ENCODE measurements around the gene PTRHD1.

Gene PTRHD1

DNA sequence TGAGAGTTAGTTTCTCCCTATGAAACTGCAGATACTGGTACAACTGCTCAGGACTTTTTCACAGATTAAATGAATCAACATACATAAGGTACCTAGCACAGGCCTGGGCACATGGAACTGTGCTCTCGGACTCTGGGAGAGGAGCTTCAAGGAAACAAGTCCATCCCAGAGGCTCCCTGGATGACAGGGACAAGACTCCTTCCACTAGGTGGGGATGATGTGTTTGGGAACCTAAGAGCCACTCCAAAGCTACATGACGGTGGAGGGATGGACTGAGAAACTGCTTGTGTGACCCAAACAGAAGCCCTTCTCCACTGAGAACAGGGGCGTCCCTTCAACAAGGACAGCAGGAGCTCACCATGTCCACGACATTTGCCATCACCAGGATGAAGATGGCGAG is 37.2 kb upstream of the PTRHD1 start:
- DNase-seq (ENCODE audit: insufficient read length, low spot score) (peak; percentile 3), FAIRE-seq (no peak)
- TF ChIP-seq POU2F2 (IDR thresholded peaks at IDR 0.05; ENCODE audit: low read depth, low read length) (no peak), POLR2A (IDR thresholded peaks at IDR 0.05; ENCODE audit: low read depth, low read length) (no peak)

DNA sequence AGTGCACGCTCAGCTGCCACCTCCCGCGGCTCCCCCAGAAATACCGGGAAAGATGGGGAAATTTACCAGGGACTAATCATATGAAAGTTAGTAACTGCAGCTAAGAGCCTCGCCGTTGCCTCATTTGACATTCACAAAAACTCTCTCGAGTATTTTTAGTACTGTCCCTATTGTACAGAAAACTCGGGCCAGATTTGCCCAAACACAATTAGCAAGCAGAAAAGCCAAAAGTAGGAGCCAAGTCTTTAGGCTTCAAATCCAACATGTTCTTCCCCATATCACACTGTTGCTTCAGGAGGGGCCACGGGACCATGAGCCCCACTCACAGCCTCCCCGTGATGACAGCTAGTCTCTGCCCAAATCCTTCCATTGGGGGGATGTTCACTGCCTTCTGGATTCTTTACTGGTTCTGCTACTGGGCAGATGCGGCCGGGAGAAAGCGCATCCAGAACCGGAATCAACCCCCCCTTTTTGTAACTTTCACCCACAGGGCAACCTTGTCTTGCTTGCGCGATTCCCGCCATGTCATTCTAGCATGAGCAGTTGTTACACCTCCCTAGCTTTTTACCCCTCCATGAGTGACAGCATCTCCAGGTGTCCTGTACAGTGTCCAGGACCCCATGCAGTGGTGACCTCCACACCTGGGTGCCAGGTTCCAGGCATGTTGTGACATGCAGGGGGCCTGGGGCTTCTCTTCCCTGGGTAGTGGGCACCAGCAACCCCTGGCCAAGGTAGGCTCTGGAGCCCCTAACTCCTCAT is 35.2 kb upstream of the PTRHD1 start:
- no peak for TF ChIP-seq POU2F2 (IDR thresholded peaks at IDR 0.05; ENCODE audit: low read depth, low read length)
- no peak for TF ChIP-seq TAF1 (IDR thresholded peaks at IDR 0.05; ENCODE audit: low read depth, low read length)
- no peak for TF ChIP-seq POLR2A (IDR thresholded peaks at IDR 0.05; ENCODE audit: low read depth, low read length)
- TF ChIP-seq SPI1 (IDR thresholded peaks at IDR 0.05; ENCODE audit: low read depth, low read length), result no peak
- no peak for TF ChIP-seq POLR2AphosphoS5 (IDR thresholded peaks at IDR 0.05; ENCODE audit: low read depth, low read length)
- no peak for TF ChIP-seq PAX5 (IDR thresholded peaks at IDR 0.05; ENCODE audit: insufficient read depth, low read length, severe bottlenecking)
- peak; percentile 7 for DNase-seq (ENCODE audit: insufficient read length, low spot score)
- no peak for FAIRE-seq

DNA sequence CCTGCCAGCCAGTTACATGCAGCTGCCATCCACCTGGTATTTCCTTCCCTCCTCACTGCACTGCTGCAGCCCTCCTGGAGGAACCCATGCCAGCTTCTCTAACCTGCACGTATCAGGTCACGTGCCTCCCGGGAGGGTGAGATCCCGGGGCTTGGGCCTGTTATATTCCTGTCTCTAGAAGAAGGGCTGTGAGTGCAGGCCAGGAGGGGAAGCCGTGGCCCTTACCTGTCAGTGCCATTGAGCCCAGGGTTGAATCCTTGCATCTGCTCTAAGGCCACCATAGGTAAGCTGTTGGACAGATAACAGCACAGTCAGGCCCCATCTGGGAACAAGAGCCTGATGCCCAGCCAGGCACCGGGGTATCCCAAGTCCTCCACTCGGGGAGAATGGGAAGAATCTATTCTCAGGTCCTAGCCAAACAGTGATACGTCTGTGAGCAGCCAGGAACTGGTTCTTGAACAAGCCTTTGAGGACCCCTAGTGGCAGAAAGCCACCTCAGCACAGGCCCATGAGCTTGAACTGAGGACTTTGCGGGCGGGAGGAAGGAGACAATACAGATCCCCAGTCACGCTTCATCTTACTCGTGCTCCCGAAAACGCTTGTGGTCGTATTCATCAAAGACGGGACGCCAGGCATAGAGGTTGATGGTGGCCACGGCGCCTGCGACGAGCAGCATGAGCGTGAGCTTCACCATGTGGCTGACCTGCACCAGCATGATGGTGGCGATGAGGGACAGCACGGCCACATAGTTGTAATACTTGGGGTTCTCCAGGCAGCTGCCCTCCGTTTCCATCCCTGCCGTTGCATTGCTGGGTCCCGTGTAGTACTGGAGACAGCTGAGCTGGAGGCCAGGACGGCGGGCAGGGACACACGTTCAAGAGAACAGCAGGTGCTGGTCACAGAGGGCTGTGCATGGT is 34.4 kb upstream of the PTRHD1 start:
- peak; percentile 22 for TF ChIP-seq SPI1 (IDR thresholded peaks at IDR 0.05; ENCODE audit: low read depth, low read length)
- TF ChIP-seq POLR2AphosphoS5 (IDR thresholded peaks at IDR 0.05; ENCODE audit: low read depth, low read length), result no peak
- DNase-seq (ENCODE audit: insufficient read length, low spot score), result peak; percentile 87
- FAIRE-seq, result peak; percentile 80

DNA sequence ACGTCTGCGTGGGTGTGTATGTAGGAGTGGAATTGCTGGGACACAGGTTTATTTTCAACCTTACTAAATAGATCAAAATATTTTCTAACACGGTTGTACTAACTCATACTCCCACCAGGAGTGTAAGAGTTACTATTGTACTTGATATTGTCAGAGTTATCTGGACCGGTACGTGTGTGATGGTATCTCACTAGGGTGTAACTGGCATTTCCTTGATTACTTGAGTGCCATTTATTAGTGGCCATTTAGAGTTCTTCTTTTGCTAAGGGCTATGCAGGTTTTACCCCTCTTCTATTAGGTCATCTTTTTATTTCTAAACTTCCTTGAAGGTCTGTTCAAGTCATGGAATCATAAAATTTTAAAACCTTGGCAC is 33.6 kb upstream of the PTRHD1 start:
- DNase-seq (ENCODE audit: insufficient read length, low spot score), result no peak
- no peak for FAIRE-seq

DNA sequence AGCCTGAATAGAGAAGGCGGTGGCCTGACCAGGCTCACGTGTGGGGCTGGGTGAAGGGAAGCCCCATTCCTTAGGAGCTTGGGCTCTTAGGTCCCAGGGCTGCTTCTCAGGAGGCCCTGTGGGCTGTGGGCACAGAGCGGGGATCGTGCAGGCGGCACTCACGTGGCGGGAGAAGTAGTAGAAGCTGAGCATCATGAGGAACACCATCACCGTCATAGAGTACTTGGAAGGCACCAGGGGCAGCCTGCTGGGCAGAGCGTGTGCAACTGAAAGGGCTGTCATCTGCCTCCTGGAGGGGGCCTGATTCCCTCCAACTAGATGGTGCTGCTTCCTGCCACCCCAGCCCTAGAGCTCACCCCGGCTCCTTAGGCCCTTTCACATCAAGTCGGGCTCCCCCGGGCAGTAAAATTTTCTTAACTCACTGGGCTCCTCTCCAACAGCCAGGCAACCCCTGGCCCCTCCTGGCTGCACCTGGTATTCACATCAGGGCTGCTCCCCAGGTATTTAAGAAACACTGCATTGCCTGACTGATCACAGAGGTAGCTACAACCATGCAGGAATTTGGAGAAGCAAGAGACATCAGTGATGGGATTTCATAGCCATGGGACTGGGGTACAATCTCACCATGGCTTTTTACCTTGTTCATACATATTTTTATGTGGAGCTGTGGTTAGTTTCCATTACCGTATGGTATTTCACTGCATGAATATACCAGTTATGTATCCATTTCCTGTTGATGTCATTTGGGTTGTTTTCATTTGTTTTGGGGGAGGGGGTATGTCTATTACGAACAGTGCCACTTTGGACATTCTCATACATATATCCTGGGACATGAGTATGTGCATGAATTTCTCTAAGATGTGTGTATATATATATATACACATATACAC is 32.9 kb upstream of the PTRHD1 start:
- TF ChIP-seq POLR2A (IDR thresholded peaks at IDR 0.05; ENCODE audit: low read depth, low read length), result 0 out of 2 replicates have a peak, but pooled peaks have one; percentile 29
- TF ChIP-seq PAX5 (IDR thresholded peaks at IDR 0.05; ENCODE audit: insufficient read depth, low read length, severe bottlenecking), result no peak
- DNase-seq (ENCODE audit: insufficient read length, low spot score) (peak; percentile 15), FAIRE-seq (peak; percentile 66)

More for the DNA sequence above, 33.6 kb upstream of the PTRHD1 start:
- TF ChIP-seq PAX5 (IDR thresholded peaks at IDR 0.05; ENCODE audit: insufficient read depth, low read length, severe bottlenecking), result no peak
- TF ChIP-seq POLR2A (IDR thresholded peaks at IDR 0.05; ENCODE audit: low read depth, low read length), result no peak
- TF ChIP-seq TAF1 (IDR thresholded peaks at IDR 0.05; ENCODE audit: low read depth, low read length), result no peak
- TF ChIP-seq POLR2AphosphoS5 (IDR thresholded peaks at IDR 0.05; ENCODE audit: low read depth, low read length), result no peak
- TF ChIP-seq SPI1 (IDR thresholded peaks at IDR 0.05; ENCODE audit: low read depth, low read length), result no peak
- no peak for TF ChIP-seq POU2F2 (IDR thresholded peaks at IDR 0.05; ENCODE audit: low read depth, low read length)

DNA sequence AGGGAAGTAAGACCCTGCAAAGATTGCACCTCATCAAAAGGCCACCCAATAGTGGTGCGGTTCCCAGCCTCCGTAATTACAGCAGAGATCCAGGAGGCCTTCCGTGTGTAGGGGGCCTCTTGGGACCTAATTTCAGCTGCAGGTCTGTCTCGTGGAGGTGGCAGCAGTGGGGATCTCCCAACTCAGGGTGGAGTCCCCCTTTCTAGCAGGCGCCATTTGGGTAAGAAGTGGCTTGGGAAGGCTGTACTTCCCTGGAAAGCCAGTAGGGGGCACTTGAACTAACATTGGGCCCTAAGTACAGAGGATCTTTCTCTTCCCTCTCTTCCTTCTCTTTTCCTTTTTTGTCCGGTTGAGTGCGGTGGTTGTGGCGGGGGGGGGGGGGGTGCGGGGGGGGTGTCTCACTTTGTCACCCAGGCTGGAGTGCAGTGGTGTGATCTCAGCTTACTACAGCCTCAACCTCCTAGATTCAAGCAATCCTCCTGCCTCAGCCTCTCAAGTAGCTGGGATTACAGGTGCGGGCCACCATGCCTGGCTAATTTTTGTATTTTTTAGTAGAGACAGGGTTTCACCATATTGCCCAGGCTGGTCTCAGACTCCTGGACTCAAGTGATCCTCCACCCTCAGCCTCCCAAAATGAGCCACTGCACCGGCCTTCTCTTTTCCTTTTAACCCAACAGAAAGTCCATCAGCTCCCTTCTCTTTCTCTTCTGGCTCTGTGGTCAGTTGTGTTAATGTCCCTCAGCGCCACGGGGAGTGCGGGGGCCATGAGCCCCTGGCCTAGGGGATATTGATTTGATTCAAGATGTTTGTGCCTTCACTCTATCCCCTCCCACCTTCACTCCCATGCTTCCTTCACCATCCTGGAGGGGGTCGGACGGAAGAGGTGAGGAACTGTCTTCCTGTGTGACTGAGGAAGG is 32.0 kb upstream of the PTRHD1 start:
- peak; percentile 30 for DNase-seq (ENCODE audit: insufficient read length, low spot score)

DNA sequence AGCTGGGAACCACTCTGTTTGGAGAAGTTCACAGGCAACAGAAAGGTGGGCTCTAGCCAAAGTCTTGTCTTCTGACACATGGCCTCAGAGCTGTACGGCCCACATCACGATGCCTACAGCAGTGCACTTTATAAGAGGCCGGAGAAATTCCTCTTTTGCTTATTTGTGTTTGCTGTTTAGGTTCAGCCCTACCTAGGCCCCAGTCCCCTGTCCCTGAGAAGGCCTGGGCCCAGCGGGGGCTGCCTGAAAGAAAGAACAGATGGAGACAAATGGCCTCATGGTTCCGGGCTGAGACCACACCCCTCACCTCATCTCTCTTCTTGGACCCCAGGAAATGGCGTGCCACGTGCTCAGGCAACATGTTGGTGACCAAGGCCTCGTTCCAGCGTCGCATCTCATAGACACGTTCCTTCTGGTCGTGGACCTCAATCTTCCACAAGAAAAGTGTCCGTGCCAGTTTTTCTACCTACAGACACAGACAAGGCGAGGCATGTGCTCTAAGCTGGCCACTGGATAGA is 30.9 kb upstream of the PTRHD1 start:
- TF ChIP-seq POU2F2 (IDR thresholded peaks at IDR 0.05; ENCODE audit: low read depth, low read length), result no peak
- no peak for TF ChIP-seq SPI1 (IDR thresholded peaks at IDR 0.05; ENCODE audit: low read depth, low read length)
- no peak for TF ChIP-seq PAX5 (IDR thresholded peaks at IDR 0.05; ENCODE audit: insufficient read depth, low read length, severe bottlenecking)
- no peak for TF ChIP-seq POLR2AphosphoS5 (IDR thresholded peaks at IDR 0.05; ENCODE audit: low read depth, low read length)
- no peak for TF ChIP-seq TAF1 (IDR thresholded peaks at IDR 0.05; ENCODE audit: low read depth, low read length)
- TF ChIP-seq POLR2A (IDR thresholded peaks at IDR 0.05; ENCODE audit: low read depth, low read length), result no peak
- FAIRE-seq, result no peak
- no peak for DNase-seq (ENCODE audit: insufficient read length, low spot score)

More for the DNA sequence above, 32.0 kb upstream of the PTRHD1 start:
- FAIRE-seq, result no peak
- TF ChIP-seq TAF1 (IDR thresholded peaks at IDR 0.05; ENCODE audit: low read depth, low read length) (no peak), SPI1 (IDR thresholded peaks at IDR 0.05; ENCODE audit: low read depth, low read length) (no peak), POLR2AphosphoS5 (IDR thresholded peaks at IDR 0.05; ENCODE audit: low read depth, low read length) (peak; percentile 37; the same call in 1 of the 2 replicates), PAX5 (IDR thresholded peaks at IDR 0.05; ENCODE audit: insufficient read depth, low read length, severe bottlenecking) (no peak)

DNA sequence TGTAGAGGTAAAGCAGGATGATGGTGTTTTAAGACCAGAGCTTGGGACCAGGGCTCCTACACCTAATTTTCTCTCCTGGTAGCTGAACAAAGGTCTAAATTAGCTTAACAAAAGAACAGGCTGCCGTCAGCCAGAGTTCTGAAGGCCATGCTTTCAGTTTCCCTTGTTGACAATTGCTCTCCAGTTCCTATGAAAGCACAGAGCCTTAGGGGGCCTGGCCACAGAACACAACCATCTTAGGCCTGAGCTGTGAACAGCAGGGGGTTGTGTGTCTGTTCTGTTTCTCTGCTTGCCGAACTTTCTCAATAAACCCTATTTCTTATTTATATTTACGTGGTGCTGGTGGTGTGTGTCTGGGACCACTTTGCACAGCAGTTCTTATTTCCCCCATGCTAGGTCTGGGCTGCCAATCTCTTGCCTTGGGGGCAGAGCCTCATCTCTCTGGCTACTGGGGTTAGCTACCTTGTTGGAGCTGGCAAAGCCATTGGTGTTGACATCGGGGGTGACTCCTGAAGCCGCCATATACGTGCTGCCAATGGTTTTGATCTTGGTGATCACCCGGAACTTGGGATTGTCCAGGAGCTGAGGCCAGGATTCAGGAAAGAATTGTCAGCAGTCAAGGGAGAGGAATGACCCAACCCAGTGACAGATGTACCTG is 29.0 kb upstream of the PTRHD1 start:
- TF ChIP-seq PAX5 (IDR thresholded peaks at IDR 0.05; ENCODE audit: insufficient read depth, low read length, severe bottlenecking) (no peak), TAF1 (IDR thresholded peaks at IDR 0.05; ENCODE audit: low read depth, low read length) (no peak), POLR2AphosphoS5 (IDR thresholded peaks at IDR 0.05; ENCODE audit: low read depth, low read length) (no peak)
- DNase-seq (ENCODE audit: insufficient read length, low spot score) (no peak), FAIRE-seq (no peak)

All from GM12891 (cell line).